ENCODE measurements around the gene MOSMO. TPM values are rescaled to one million over a fixed set of nuclear protein-coding genes. Genes with fewer than 3 reads are reported as not detected.

The MOSMO gene
- total RNA-seq, 1 experiment from 2014 or later, result 10.9 TPM

- Histone ChIP-seq H3K27me3 (replicated peaks; ENCODE audit: control insufficient read depth, insufficient read depth, low read length) (no peaks in the 10 kb centered on the region), H3K36me3 (ENCODE audit: control insufficient read depth, insufficient read depth, low read length) (no peaks in the 10 kb centered on the region), H3K9me3 (no peaks in the 10 kb centered on the region), H3K4me1 (no peaks in the 10 kb centered on the region), H3K4me3 (ENCODE audit: low read depth, low read length) (peak overlapping the region; percentile 95)
- ChIA-PET POLR2A (no interaction called here), CTCF (interaction anchor here (3.5 kb wide), 1 partner anchor 71 kb away, joined by 36 read pairs; no protein-coding TSS in a partner anchor)
- Mint-ChIP-seq H3K36me3 (ENCODE audit: insufficient read depth, unreplicated experiment) (no peaks in the 10 kb centered on the region), H3K9me3 (ENCODE audit: unreplicated experiment) (no peaks in the 10 kb centered on the region), H3K27ac (ENCODE audit: unreplicated experiment) (no peak overlapping the region), H3K27me3 (ENCODE audit: insufficient read depth, unreplicated experiment) (no peaks in the 10 kb centered on the region), H3K4me1 (ENCODE audit: low read depth, unreplicated experiment) (peaks cover 12% of the 10 kb centered on the region), H3K4me3 (ENCODE audit: unreplicated experiment) (peak overlapping the region; percentile 87)
- BruUV-seq (replicated peaks), result TSS peak; percentile 38
- TF ChIP-seq CTCF (IDR thresholded peaks at IDR 0.05; ENCODE audit: insufficient read depth in 1 of 2, low read depth in 1 of 2, low read length in 1 of 2, severe bottlenecking in 1 of 2, unreplicated experiment in 1 of 2), result no peak
- no peak for DNase-seq
- intact Hi-C loops (cut with micrococcal nuclease; ENCODE audit: unreplicated experiment), result no loop called here
Measured at GRCh38 chr16:22006636-22007035, 1.3 kb upstream of the MOSMO start.

GRCh38 chr16:22007159-22007508 lies 777 bp upstream of the MOSMO start:
- Histone ChIP-seq H3K36me3 (ENCODE audit: control insufficient read depth, insufficient read depth, low read length) (no peaks in the 10 kb centered on the region), H3K9me3 (no peaks in the 10 kb centered on the region), H3K27me3 (replicated peaks; ENCODE audit: control insufficient read depth, insufficient read depth, low read length) (no peaks in the 10 kb centered on the region), H3K4me3 (ENCODE audit: low read depth, low read length) (peak overlapping the region; percentile 95), H3K4me1 (no peaks in the 10 kb centered on the region)
- TF ChIP-seq CTCF (IDR thresholded peaks at IDR 0.05; ENCODE audit: insufficient read depth in 1 of 2, low read depth in 1 of 2, low read length in 1 of 2, severe bottlenecking in 1 of 2, unreplicated experiment in 1 of 2), result no peak
- peak in 1 of 2 experiments; percentile 6 for DNase-seq
- H3K27ac Mint-ChIP-seq (ENCODE audit: unreplicated experiment), result peak overlapping the region; percentile 25
- H3K4me1 Mint-ChIP-seq (ENCODE audit: low read depth, unreplicated experiment), result peaks cover 12% of the 10 kb centered on the region
- H3K27me3 Mint-ChIP-seq (ENCODE audit: insufficient read depth, unreplicated experiment), result no peaks in the 10 kb centered on the region
- CTCF ChIA-PET, result interaction anchor here (0.6 to 3.5 kb wide), 7 partner anchors 8 to 181 kb away, joined by 3 to 36 read pairs (median 5); no protein-coding TSS in a partner anchor
- H3K4me3 Mint-ChIP-seq (ENCODE audit: unreplicated experiment), result peak overlapping the region; percentile 87
- H3K9me3 Mint-ChIP-seq (ENCODE audit: unreplicated experiment), result no peaks in the 10 kb centered on the region
- BruUV-seq (replicated peaks), result no TSS peak
- intact Hi-C loops (cut with micrococcal nuclease; ENCODE audit: unreplicated experiment), result no loop called here
- POLR2A ChIA-PET, result interaction anchor here (0.7 kb wide), 1 partner anchor 19 kb away, joined by 3 read pairs; no protein-coding TSS in a partner anchor
- no peaks in the 10 kb centered on the region for H3K36me3 Mint-ChIP-seq (ENCODE audit: insufficient read depth, unreplicated experiment)

GRCh38 chr16:22008215-22009059 lies 526 bp downstream of the MOSMO start:
- TF ChIP-seq CTCF (IDR thresholded peaks at IDR 0.05; ENCODE audit: insufficient read depth in 1 of 2, low read depth in 1 of 2, low read length in 1 of 2, severe bottlenecking in 1 of 2, unreplicated experiment in 1 of 2), result no peak
- Histone ChIP-seq H3K36me3 (ENCODE audit: control insufficient read depth, insufficient read depth, low read length) (no peaks in the 10 kb centered on the region), H3K27me3 (replicated peaks; ENCODE audit: control insufficient read depth, insufficient read depth, low read length) (no peaks in the 10 kb centered on the region), H3K4me3 (ENCODE audit: low read depth, low read length) (peak overlapping the region; percentile 95), H3K9me3 (no peaks in the 10 kb centered on the region), H3K4me1 (no peaks in the 10 kb centered on the region)
- Mint-ChIP-seq H3K4me1 (ENCODE audit: low read depth, unreplicated experiment) (peaks cover 12% of the 10 kb centered on the region), H3K9me3 (ENCODE audit: unreplicated experiment) (no peaks in the 10 kb centered on the region), H3K27me3 (ENCODE audit: insufficient read depth, unreplicated experiment) (no peaks in the 10 kb centered on the region), H3K27ac (ENCODE audit: unreplicated experiment) (peak overlapping the region; percentile 72), H3K36me3 (ENCODE audit: insufficient read depth, unreplicated experiment) (no peaks in the 10 kb centered on the region), H3K4me3 (ENCODE audit: unreplicated experiment) (peak overlapping the region; percentile 87)
- peak in 1 of 2 experiments; percentile 29 for DNase-seq
- intact Hi-C loops (cut with micrococcal nuclease; ENCODE audit: unreplicated experiment), result no loop called here
- ChIA-PET CTCF (interaction anchor here (1.0 to 3.5 kb wide), 8 partner anchors 9 to 181 kb away, joined by 3 to 36 read pairs (median 5); no protein-coding TSS in a partner anchor), POLR2A (interaction anchor here (0.5 kb wide), 2 partner anchors 26 to 59 kb away, joined by 3 to 15 read pairs; no protein-coding TSS in a partner anchor)
- BruUV-seq (replicated peaks), result no TSS peak

Measured in Caco-2 (cell line).